Endothelial cell of umbilical vein (primary cell): Measurements from ENCODE around the gene EEF1G. TPM values are rescaled to one million over a fixed set of nuclear protein-coding genes. Genes with fewer than 3 reads are reported as not detected.

Experiments
- BruUV-seq: library from RNA; stranded (reverse); fragments of 400-500 nt; replicated peaks from 2 replicates; lab custom pipeline; 2021; lab: Mats Ljungman, UMichigan
- CTCF ChIA-PET: fragments of 300-600, 350-600 bp; sonication (Branson Sonifier 250); formaldehyde crosslinking; loops from one replicate; lab custom pipeline; 2021; ENCODE audit warnings: antibody characterized with exemption, inconsistent platforms; lab: Charles Lee
- POLR2A ChIA-PET: fragments of 300-600, 350-600 bp; sonication (Branson Sonifier 250); formaldehyde crosslinking; loops from one replicate; lab custom pipeline; 2021; ENCODE audit warnings: antibody characterized with exemption, inconsistent platforms; lab: Charles Lee
- DNase-seq: peaks from one replicate; pipeline ENCODE4 v3.0.0-alpha.2; 2011; ENCODE audit warnings: low read depth, low spot score
- FAIRE-seq: peaks from 2 replicates; lab custom pipeline; 2011; peaks lifted over from hg19 to GRCh38; lab: Jason Lieb, UNC
- H2AFZ ChIP-seq: 2 replicates; pipeline ENCODE4 v1.6.0; 2012; ENCODE audit warnings: low read depth, low read length, control low read depth, inconsistent platforms
- H3K27ac ChIP-seq: 2 replicates; pipeline ENCODE4 v1.5.1; 2011; ENCODE audit warnings: low read depth, mild to moderate bottlenecking, control low read depth, low read length, moderate library complexity; ENCODE audit not compliant: insufficient read depth
- H3K27me3 ChIP-seq, 2 experiments: 2 replicates each; pipeline versions ENCODE4 v1.6.0 to v1.6.1; 2011; ENCODE audit warnings: low read length in 2 of 2, mixed read lengths in 1 of 2; ENCODE audit not compliant: control insufficient read depth in 2 of 2, insufficient read depth in 2 of 2
- H3K36me3 ChIP-seq, 2 experiments: 2 replicates in 1 of 2; 3 replicates in 1 of 2; pipeline ENCODE4 v1.5.1; 2011; ENCODE audit warnings: low read length in 2 of 2, mild to moderate bottlenecking in 1 of 2, moderate library complexity in 1 of 2; ENCODE audit not compliant: control insufficient read depth in 2 of 2, insufficient read depth in 2 of 2; ENCODE audit errors: extremely low read depth in 1 of 2
- H3K4me1 ChIP-seq: 3 replicates; pipeline ENCODE4 v1.5.1; 2011; ENCODE audit warnings: mild to moderate bottlenecking, low read length; ENCODE audit not compliant: control insufficient read depth, insufficient read depth; ENCODE audit errors: extremely low read depth
- H3K4me2 ChIP-seq: 2 replicates; pipeline ENCODE4 v1.6.1; 2011; ENCODE audit warnings: low read length, control low read depth, mixed read lengths; ENCODE audit not compliant: insufficient read depth
- H3K4me3 ChIP-seq, 3 experiments: fragments of 200-600 bp in 1 of 3; sonication (generic), shearing (Covaris generic) in 1 of 3; replicated peaks in 1 of 3; 2 replicates each; pipeline ENCODE4 v1.5.1; 2011 to 2016; ENCODE audit warnings: control low read depth in 3 of 3, low read length in 3 of 3, mild to moderate bottlenecking in 2 of 3, inconsistent platforms in 1 of 3, low read depth in 1 of 3, moderate library complexity in 1 of 3; ENCODE audit not compliant: insufficient read depth in 1 of 3
- H3K79me2 ChIP-seq: 2 replicates; pipeline ENCODE4 v1.6.0; 2012; ENCODE audit warnings: low read length, inconsistent platforms; ENCODE audit not compliant: control insufficient read depth, insufficient read depth
- H3K9ac ChIP-seq: replicated peaks from 2 replicates; pipeline ENCODE3; 2011; ENCODE audit warnings: low read length, control low read depth; ENCODE audit not compliant: insufficient read depth; ENCODE audit errors: extremely low read depth
- H3K9me1 ChIP-seq: replicated peaks from 3 replicates; pipeline ENCODE4 v1.6.0; 2011; ENCODE audit warnings: mild to moderate bottlenecking, low read length; ENCODE audit not compliant: control insufficient read depth, insufficient read depth; ENCODE audit errors: extremely low read depth
- H3K9me3 ChIP-seq: replicated peaks from 2 replicates; pipeline ENCODE4 v1.5.1; 2012; ENCODE audit warnings: low read length, inconsistent platforms; ENCODE audit not compliant: control insufficient read depth, insufficient read depth
- H4K20me1 ChIP-seq: replicated peaks from 2 replicates; pipeline ENCODE3; 2011; ENCODE audit warnings: mild to moderate bottlenecking, low read length; ENCODE audit not compliant: control insufficient read depth, insufficient read depth; ENCODE audit errors: extremely low read depth
- CTCF ChIP-seq, 2 donors: IDR thresholded peaks; 1 replicate in 1 of 2; 2 replicates in 1 of 2; pipeline ENCODE4 v1.5.1; 2011; ENCODE audit warnings: low read length in 2 of 2, mild to moderate bottlenecking in 2 of 2, moderate library complexity in 2 of 2, control low read depth in 1 of 2, inconsistent platforms in 1 of 2, low read depth in 1 of 2; ENCODE audit not compliant: insufficient read depth in 1 of 2; ENCODE audit errors: extremely low read depth in 1 of 2
- EZH2 ChIP-seq: IDR thresholded peaks from 2 replicates; pipeline ENCODE4 v1.6.1; 2012; ENCODE audit warnings: borderline replicate concordance, low read depth, mild to moderate bottlenecking, moderate library complexity, low read length, inconsistent platforms; ENCODE audit not compliant: severe bottlenecking
- FOS ChIP-seq: IDR thresholded peaks from 2 replicates; pipeline ENCODE4 v1.6.1; 2011; ENCODE audit warnings: mild to moderate bottlenecking, low read length, moderate library complexity, borderline replicate concordance; ENCODE audit not compliant: insufficient read depth
- GATA2 ChIP-seq: IDR thresholded peaks from 2 replicates; pipeline ENCODE4 v1.7.0; 2011; ENCODE audit warnings: low read depth, mild to moderate bottlenecking, moderate library complexity, mixed read lengths, low read length; ENCODE audit not compliant: insufficient read length, insufficient read depth
- JUN ChIP-seq: IDR thresholded peaks from 2 replicates; pipeline ENCODE4 v1.6.1; 2011; ENCODE audit warnings: borderline replicate concordance, low read depth; ENCODE audit not compliant: insufficient read length, insufficient read depth
- MAX ChIP-seq: IDR thresholded peaks from 2 replicates; pipeline ENCODE4 v1.6.1; 2011; ENCODE audit not compliant: insufficient read depth, insufficient read length
- MYC ChIP-seq: IDR thresholded peaks from one replicate; pipeline ENCODE4 v1.6.1; 2011; ENCODE audit warnings: mild to moderate bottlenecking, low read depth, low read length
- POLR2A ChIP-seq: IDR thresholded peaks from 2 replicates; pipeline ENCODE4 v1.6.1; 2012; ENCODE audit warnings: low read depth, mild to moderate bottlenecking, control low read depth, low read length
- POLR2AphosphoS5 ChIP-seq: IDR thresholded peaks from 2 replicates; pipeline ENCODE4 v1.6.1; 2012; ENCODE audit warnings: low read depth, mild to moderate bottlenecking, control low read depth, low read length, moderate library complexity; ENCODE audit not compliant: insufficient read depth
- dilution Hi-C: fragments of 300-500 bp; cut with MboI; formaldehyde crosslinking; loops from one replicate; pipeline ENCODE4 v1.15.0; 2019; ENCODE audit warnings: low sequenced_read_pairs; ENCODE audit not compliant: extremely low pct_ligation_motif_present
- intact Hi-C: fragments of 100-400 bp; cut with micrococcal nuclease; formaldehyde crosslinking; loops from one replicate; pipeline ENCODE4 v1.10.0; 2022
- polyA plus RNA-seq, 4 experiments: library from polyadenylated mRNA; depleted of rRNA in 3 of 4; stranded (reverse) in 3 of 4; unstranded in 1 of 4; fragments of >200 nt; gene quantifications; 2 replicates each; pipeline versions ENCODE4 v1.2.1 to v1.2.3, GENCODE V29; 2011 to 2012; ENCODE audit warnings: missing spikeins in 1 of 4
- total RNA-seq: library from RNA; stranded (reverse); gene quantifications from 2 replicates; pipeline ENCODE4 v1.2.3, GENCODE V29; 2021

EEF1G gene
- total and polyA plus RNA-seq, 2 donors (not counting 3 experiments of a cell fraction or from before 2014, with no cell fraction given): 1,341 to 2,133 TPM

DNA sequence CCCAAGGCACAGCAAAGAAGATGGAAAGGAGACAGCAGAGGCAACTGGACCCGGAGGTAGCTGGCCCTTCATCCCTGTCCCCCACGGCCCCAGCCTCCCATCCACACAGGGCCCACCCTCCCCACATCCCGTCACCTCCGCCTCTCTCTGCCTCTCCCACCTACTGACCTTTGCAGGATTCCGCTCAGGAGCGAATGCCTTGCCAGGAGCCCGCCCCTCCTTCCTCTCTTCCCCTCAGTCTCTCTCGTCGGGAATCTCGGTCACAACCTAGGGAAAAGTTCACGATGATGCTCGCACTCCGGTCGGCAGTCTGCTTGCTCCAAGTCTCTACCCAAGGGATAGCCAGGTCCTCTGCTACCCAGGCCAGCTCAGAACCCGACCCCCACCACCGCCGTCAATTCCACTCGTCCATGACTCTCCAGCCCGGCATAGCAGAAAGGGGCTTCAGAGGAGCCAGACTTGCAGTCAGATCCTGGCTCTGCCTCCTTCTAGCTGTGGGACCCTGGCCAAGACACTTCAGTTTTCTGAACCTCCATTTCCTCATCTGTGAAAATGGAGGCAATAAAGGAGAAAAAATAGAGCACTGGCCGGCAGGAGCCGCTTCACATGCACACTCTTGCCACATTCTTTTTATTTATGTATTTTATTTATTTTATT, 37.3 kb downstream of the EEF1G start:
- intact Hi-C loops (no loop called here), dilution Hi-C loops (no loop called here)
- FAIRE-seq (no peak), DNase-seq (no peak)
- no TSS peak for BruUV-seq
- Histone ChIP-seq H2AFZ (no peak overlapping the region), H3K9ac (no peak overlapping the region), H3K27me3 (no peaks in the 10 kb centered on the region), H3K27ac (no peak overlapping the region), H3K9me1 (no peaks in the 10 kb centered on the region), H4K20me1 (peaks cover 7% of the 10 kb centered on the region), H3K36me3 (peaks cover 20 to 41% of the 10 kb centered on the region in 2 experiments), H3K9me3 (no peaks in the 10 kb centered on the region), H3K4me1 (peaks cover 27% of the 10 kb centered on the region), H3K4me3 (no peak overlapping the region), H3K79me2 (peaks cover 95% of the 10 kb centered on the region), H3K4me2 (no peak overlapping the region)
- TF ChIP-seq MYC: no peak
- no peak for TF ChIP-seq FOS
- TF ChIP-seq CTCF (IDR thresholded peaks at IDR 0.05; ENCODE audit: extremely low read depth in 1 of 2, insufficient read depth in 1 of 2, low read depth in 1 of 2, low read length in 2 of 2): no peak
- TF ChIP-seq GATA2: no peak
- TF ChIP-seq JUN: no peak
- TF ChIP-seq EZH2: no peak
- TF ChIP-seq POLR2AphosphoS5: no peak
- no peak for TF ChIP-seq POLR2A
- no peak for TF ChIP-seq MAX
- ChIA-PET CTCF (interaction anchor here (1.1 to 11.2 kb wide), 2 partner anchors 24 to 113 kb away, joined by 3 to 377 read pairs; no protein-coding TSS in a partner anchor), POLR2A (interaction anchor here (0.6 kb wide), 1 partner anchor 48 kb away, joined by 3 read pairs; no protein-coding TSS in a partner anchor)
